Kidney (tissue), 14 donors: Measurements from ENCODE around the gene KCNA3. TPM values are rescaled to one million over a fixed set of nuclear protein-coding genes. Genes with fewer than 3 reads are reported as not detected.
A peak's percentile ranks its signal among the peaks of the same experiment; 100 is the strongest.

Source experiments
- DNase-seq, 5 donors: peaks; one replicate each; pipeline ENCODE4 v3.0.0-alpha.2; 2013 to 2020
- FAIRE-seq: peaks from 2 replicates; lab custom pipeline; 2012; peaks lifted over from hg19 to GRCh38; lab: Jason Lieb, UNC
- H3K27ac ChIP-seq, 2 donors: one replicate each; pipeline ENCODE4 v1.7.0; 2013; ENCODE audit warnings: low read depth in 2 of 2, low read length in 2 of 2, inconsistent platforms in 1 of 2
- H3K27me3 ChIP-seq: one replicate; pipeline ENCODE4 v1.7.1; 2013; ENCODE audit warnings: low read length, inconsistent platforms; ENCODE audit not compliant: control insufficient read depth, insufficient read depth
- H3K36me3 ChIP-seq, 3 donors: one replicate each; pipeline versions ENCODE4 v1.7.0 to v1.7.1; 2013; ENCODE audit warnings: low read length in 3 of 3, control low read depth in 1 of 3, inconsistent platforms in 1 of 3; ENCODE audit not compliant: insufficient read depth in 3 of 3, control insufficient read depth in 2 of 3
- H3K4me1 ChIP-seq, 3 donors: one replicate each; pipeline versions ENCODE4 v1.7.0 to v1.7.1; 2013; ENCODE audit warnings: low read length in 3 of 3, inconsistent platforms in 1 of 3, low read depth in 1 of 3; ENCODE audit not compliant: control insufficient read depth in 2 of 3, insufficient read depth in 2 of 3
- H3K4me3 ChIP-seq, 3 donors: one replicate each; pipeline versions ENCODE4 v1.7.0 to v1.8.1; 2013; ENCODE audit warnings: low read length in 3 of 3, control low read depth in 1 of 3, inconsistent platforms in 1 of 3
- H3K9ac ChIP-seq, 3 donors: one replicate each; pipeline versions ENCODE4 v1.7.0 to v1.7.1; 2013; ENCODE audit warnings: low read length in 3 of 3, control low read depth in 1 of 3, inconsistent platforms in 1 of 3
- H3K9me3 ChIP-seq, 3 donors: one replicate each; pipeline versions ENCODE4 v1.7.0 to v1.7.1; 2013; ENCODE audit warnings: low read length in 3 of 3, control low read depth in 1 of 3, inconsistent platforms in 1 of 3; ENCODE audit not compliant: control insufficient read depth in 2 of 3, insufficient read depth in 1 of 3
- intact Hi-C: fragments of 100-400 bp; cut with DNase I; formaldehyde crosslinking; loops from one replicate; pipeline ENCODE4 v1.11.1; 2022
- polyA plus RNA-seq: library from polyadenylated mRNA; stranded (reverse); fragments of 350-450 nt; fragmentation: Illumina TruSeq; extraction: RNeasy Lipid Tissue Mini Kit (QIAGEN cat#74804); gene quantifications from one replicate; pipeline ENCODE4 v1.2.3, GENCODE V29; 2014; ENCODE audit warnings: low read depth, low replicate concordance; ENCODE audit not compliant: insufficient read depth
- total RNA-seq: library from RNA; stranded (reverse); fragmentation: NEBNext Ultra II Directional; extraction: Animal tissue kit (Norgen Biotek cat#: 25700); gene quantifications from one replicate; pipeline ENCODE4 v1.2.1, GENCODE V29; 2021
- TF ChIP-seq, protein P1 (sequence below): IDR thresholded peaks from 3 replicates; pipeline ENCODE4 v1.5.1; 2012; ENCODE audit warnings: mild to moderate bottlenecking, moderate library complexity, borderline replicate concordance; ENCODE audit not compliant: insufficient read depth; ENCODE audit errors: extremely low read depth
- donor health status: control.
- donor health status: control.
- donor health status: control.
- donor health status: control.
- donor health status: control.
- donor health status: DM: yes; HTN: yes; CAD: no.
- donor health status: Normal renal cell carcinoma (clear cell type).

Gene KCNA3
- total and polyA plus RNA-seq, 2 donors from 2014 or later: 6.7 TPM; not detected in 1

GRCh38 chr1:110645821-110646735, 28.7 kb downstream of the KCNA3 start:
- H3K36me3 ChIP-seq: no peaks in the 10 kb centered on the region
- H3K27me3 ChIP-seq: no peaks in the 10 kb centered on the region
- no peak overlapping the region for H3K27ac ChIP-seq
- H3K9me3 ChIP-seq: no peaks in the 10 kb centered on the region
- TF ChIP-seq, protein P1, sequence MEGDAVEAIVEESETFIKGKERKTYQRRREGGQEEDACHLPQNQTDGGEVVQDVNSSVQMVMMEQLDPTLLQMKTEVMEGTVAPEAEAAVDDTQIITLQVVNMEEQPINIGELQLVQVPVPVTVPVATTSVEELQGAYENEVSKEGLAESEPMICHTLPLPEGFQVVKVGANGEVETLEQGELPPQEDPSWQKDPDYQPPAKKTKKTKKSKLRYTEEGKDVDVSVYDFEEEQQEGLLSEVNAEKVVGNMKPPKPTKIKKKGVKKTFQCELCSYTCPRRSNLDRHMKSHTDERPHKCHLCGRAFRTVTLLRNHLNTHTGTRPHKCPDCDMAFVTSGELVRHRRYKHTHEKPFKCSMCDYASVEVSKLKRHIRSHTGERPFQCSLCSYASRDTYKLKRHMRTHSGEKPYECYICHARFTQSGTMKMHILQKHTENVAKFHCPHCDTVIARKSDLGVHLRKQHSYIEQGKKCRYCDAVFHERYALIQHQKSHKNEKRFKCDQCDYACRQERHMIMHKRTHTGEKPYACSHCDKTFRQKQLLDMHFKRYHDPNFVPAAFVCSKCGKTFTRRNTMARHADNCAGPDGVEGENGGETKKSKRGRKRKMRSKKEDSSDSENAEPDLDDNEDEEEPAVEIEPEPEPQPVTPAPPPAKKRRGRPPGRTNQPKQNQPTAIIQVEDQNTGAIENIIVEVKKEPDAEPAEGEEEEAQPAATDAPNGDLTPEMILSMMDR: no peak
- H3K9ac ChIP-seq: no peak overlapping the region
- no peaks in the 10 kb centered on the region for H3K4me1 ChIP-seq
- intact Hi-C loops: no loop called here
- DNase-seq: peak in 2 of 5 donors; percentile 43 to 71
- no peak overlapping the region for H3K4me3 ChIP-seq
- peak; percentile 64 for FAIRE-seq

GRCh38 chr1:110645211-110645610, 29.5 kb downstream of the KCNA3 start:
- TF ChIP-seq, protein P1: no peak
- FAIRE-seq: no peak
- H3K9me3 ChIP-seq: no peaks in the 10 kb centered on the region
- H3K36me3 ChIP-seq: no peaks in the 10 kb centered on the region
- H3K4me1 ChIP-seq: no peaks in the 10 kb centered on the region
- peak in 2 of 5 donors; percentile 66 to 85 for DNase-seq
- no peaks in the 10 kb centered on the region for H3K27me3 ChIP-seq
- no peak overlapping the region for H3K9ac ChIP-seq
- H3K4me3 ChIP-seq: no peak overlapping the region
- intact Hi-C loops: no loop called here
- no peak overlapping the region for H3K27ac ChIP-seq

- DNase-seq (peak in 2 of 5 donors; percentile 18 to 35), FAIRE-seq (no peak)
- no peaks in the 10 kb centered on the region for H3K4me1 ChIP-seq
These were observed 30.8 kb downstream of the KCNA3 start for GRCh38 chr1:110643879-110644472.

More at GRCh38 chr1:110643879-110644472, 30.8 kb downstream of the KCNA3 start:
- no peak overlapping the region for H3K9ac ChIP-seq
- no peak overlapping the region for H3K27ac ChIP-seq
- TF ChIP-seq, protein P1: no peak
- H3K36me3 ChIP-seq: no peaks in the 10 kb centered on the region
- no peaks in the 10 kb centered on the region for H3K9me3 ChIP-seq
- intact Hi-C loops: no loop called here
- H3K4me3 ChIP-seq: no peak overlapping the region
- H3K27me3 ChIP-seq: no peaks in the 10 kb centered on the region
